A549 (cell line): ENCODE data around the gene ELFN1.

Experiments
- CHD2 ChIP-seq: fragments of 150-350 bp; IDR thresholded peaks from 2 replicates; pipeline ENCODE4 v1.6.1; 2014; ENCODE audit warnings: low read length; ENCODE audit not compliant: partially characterized antibody
- CTCF ChIP-seq: fragments of >200 bp; sonication (Bioruptor Twin); formaldehyde crosslinking; IDR thresholded peaks from 3 replicates; pipeline ENCODE4 v1.5.1; 2016
- ELK1 ChIP-seq: fragments of 150-350 bp; IDR thresholded peaks from 2 replicates; pipeline ENCODE4 v1.6.1; 2014; ENCODE audit warnings: low read depth, mild to moderate bottlenecking, low read length
- EP300 ChIP-seq, 2 experiments: fragments of >200 bp; sonication (Bioruptor Twin); formaldehyde crosslinking; IDR thresholded peaks; 2 replicates in 1 of 2; 3 replicates in 1 of 2; pipeline ENCODE4 v1.6.1; 2016 to 2017
- KDM1A ChIP-seq: fragments of 200-600 bp; sonication (generic); IDR thresholded peaks from 2 replicates; pipeline ENCODE4 v1.6.1; 2016; ENCODE audit warnings: low read depth, mild to moderate bottlenecking
- PHF8 ChIP-seq: fragments of 200-600 bp; sonication (generic); IDR thresholded peaks from 2 replicates; pipeline ENCODE4 v1.6.1; 2016; ENCODE audit warnings: low read depth, mild to moderate bottlenecking, antibody characterized with exemption, moderate library complexity, borderline replicate concordance
- POLR2A ChIP-seq: IDR thresholded peaks from 2 replicates; pipeline ENCODE4 v1.6.1; 2012; ENCODE audit warnings: mild to moderate bottlenecking, low read length
- POLR2AphosphoS2 ChIP-seq: conservative IDR thresholded peaks from 2 replicates; pipeline ENCODE4 v1.6.1; 2012; ENCODE audit warnings: low read length, improper control_type of control experiment, inconsistent platforms
- RCOR1 ChIP-seq: fragments of 150-350 bp; IDR thresholded peaks from 2 replicates; pipeline ENCODE4 v1.6.1; 2014; ENCODE audit warnings: antibody characterized with exemption, low read length, low read depth
- RFX5 ChIP-seq: fragments of 450-650 bp; IDR thresholded peaks from 2 replicates; pipeline ENCODE4 v1.7.1; 2014; ENCODE audit warnings: antibody characterized with exemption, mild to moderate bottlenecking, moderate library complexity
- RNF2 ChIP-seq: fragments of 200-600 bp; sonication (generic); IDR thresholded peaks from 2 replicates; pipeline ENCODE4 v1.6.1; 2016; ENCODE audit warnings: low read depth, mild to moderate bottlenecking, antibody characterized with exemption, moderate library complexity, borderline replicate concordance
- ZFP36 ChIP-seq: fragments of 450-650 bp; IDR thresholded peaks from 2 replicates; pipeline ENCODE4 v1.6.1; 2014; ENCODE audit warnings: borderline replicate concordance; ENCODE audit not compliant: partially characterized antibody

GRCh38 chr7:1748076-1748838 is 78.2 kb downstream of the ELFN1 start:
- TF ChIP-seq ELK1 (no peak), PHF8 (no peak), POLR2A (no peak), RCOR1 (no peak), CTCF (no peak), CHD2 (no peak), POLR2AphosphoS2 (no peak), ZFP36 (no peak), RFX5 (no peak), EP300 (IDR thresholded peaks at IDR 0.05) (no peak), KDM1A (no peak), RNF2 (no peak)
